Heart left ventricle (tissue), 16 donors: ENCODE data around the gene HOGA1. TPM values are rescaled to one million over a fixed set of nuclear protein-coding genes. Genes with fewer than 3 reads are reported as not detected.

Experiments
- ATAC-seq, 4 donors: fragments of 200-7000 bp; cut with Tn5 transposase; one replicate each; pipeline ENCODE4 v1.9.1; 2020 to 2022; ENCODE audit warnings: moderate library complexity in 4 of 4, mild to moderate bottlenecking in 3 of 4, moderate number of reproducible peaks in 1 of 4
- DNase-seq, 5 donors: peaks; one replicate each; pipeline ENCODE4 v3.0.0-alpha.2; 2020
- H3K27ac ChIP-seq, 12 donors: fragments of 200-600 bp; sonication (generic) in 4 of 12; one replicate each; pipeline versions ENCODE4 v1.5.0 to v1.8.0; 2016 to 2022; ENCODE audit warnings: mild to moderate bottlenecking in 2 of 12
- H3K27me3 ChIP-seq, 9 donors: fragments of 200-600 bp; sonication (generic) in 2 of 9; one replicate each; pipeline versions ENCODE4 v1.5.1 to v1.8.0; 2016 to 2022; ENCODE audit warnings: mild to moderate bottlenecking in 3 of 9
- H3K36me3 ChIP-seq, 9 donors: fragments of 200-600 bp; sonication (generic) in 2 of 9; one replicate each; pipeline versions ENCODE4 v1.5.0 to v1.8.0; 2018 to 2022; ENCODE audit warnings: mild to moderate bottlenecking in 2 of 9
- H3K4me1 ChIP-seq, 12 donors: fragments of 200-600 bp; sonication (generic) in 4 of 12; one replicate each; pipeline versions ENCODE4 v1.5.0 to v1.8.0; 2016 to 2022; ENCODE audit warnings: mild to moderate bottlenecking in 3 of 12
- H3K4me3 ChIP-seq, 12 donors: fragments of 200-600 bp; sonication (generic) in 4 of 12; one replicate each; pipeline versions ENCODE4 v1.5.0 to v1.8.0; 2017 to 2022; ENCODE audit warnings: mild to moderate bottlenecking in 9 of 12, moderate library complexity in 4 of 12
- H3K9me3 ChIP-seq, 12 donors: fragments of 200-600 bp; sonication (generic) in 4 of 12; one replicate each; pipeline versions ENCODE4 v1.5.0 to v1.8.0; 2016 to 2022; ENCODE audit warnings: mild to moderate bottlenecking in 1 of 12
- CTCF ChIP-seq, 12 donors: fragments of 200-600 bp; sonication (generic) in 4 of 12; IDR thresholded peaks; one replicate each; pipeline versions ENCODE4 v1.5.0 to v1.8.0; 2018 to 2022; ENCODE audit warnings: antibody characterized with exemption in 12 of 12, mild to moderate bottlenecking in 5 of 12
- POLR2A ChIP-seq, 2 donors: fragments of 450-650 bp; IDR thresholded peaks; one replicate each; pipeline ENCODE4 v1.6.1; 2017; ENCODE audit warnings: antibody characterized with exemption in 2 of 2, mild to moderate bottlenecking in 2 of 2, moderate library complexity in 2 of 2
- WGBS, 4 donors: extraction: QIAGEN DNeasy Blood & Tissue Kit in 2 of 4; methylation state at CpG; one replicate each; pipeline versions ENCODE4 v1.1.5 to v1.1.7; 2013 to 2018; 5-methylcytosine and 5-hydroxymethylcytosine counted together
- intact Hi-C, 10 donors: fragments of 100-400 bp; cut with DNase I; formaldehyde crosslinking; loops; one replicate each; pipeline versions ENCODE4 v1.11.1 to v1.14.2; 2022
- polyA plus RNA-seq, 2 donors: library from polyadenylated mRNA; stranded (reverse); fragments of 200-250 nt; gene quantifications; one replicate each; pipeline ENCODE4 v1.2.3, GENCODE V29; 2013
- total RNA-seq, 9 donors: library from RNA; depleted of rRNA in 2 of 9; stranded (reverse); fragments of >200 nt in 2 of 9; fragmentation: NEBNext Ultra II Directional in 3 of 9; extraction: Animal tissue kit (Norgen Biotek cat#: 25700) in 3 of 9; gene quantifications; one replicate each; pipeline versions ENCODE4 v1.1.0 to v1.2.4, GENCODE V29; 2016 to 2023
- donor health status: ischemic (EF 13 %, LVEDD 7.1; RV severe dilation, severe dysfunction).
- donor health status: healthy with polysubstance abuse.
- donor health status: DM: no; HTN: yes; CAD: no.
- donor health status: DM: no; HTN: no; CAD: no.
- donor health status: ischemic (EF 25% LVEDD 6.9; RV normal size, moderate dysfunction).
- donor health status: ischemic (EF 25% LVEDD 5.7; RV mildly dilated, moderate dysfunction).
- donor health status: healthy.
- donor health status: DM: yes; HTN: yes; CAD: no.
- donor health status: ischemic (EF 35%, LVEDD 5.7; RV mildly dilated, moderate dysfunction).
- donor health status: nonischemic (EF 11% LVEDD 7.7; RV severe dilation, severe dysfunction).
- donor health status: DM: yes; HTN: yes; CAD: no.
- donor health status: PGD.
- donor health status: ischemic (EF 29% LVEDD 5.4; RV normal size, mild dysfunction).
- donor health status: nonischemic (EF 23%, LVEDD 6.1; RV moderate dilation, normal function).

HOGA1 gene
- total and polyA plus RNA-seq, 11 donors, result 7.5 to 82.6 (median 20.4) TPM

- intact Hi-C loops, result loop anchor here in 4 of 10 donors (5.0 kb wide), 2 partner anchors 42 to 162 kb away; no protein-coding TSS in a partner anchor
These were observed 13.9 kb upstream of the HOGA1 start for GRCh38 chr10:97570146-97570788.

GRCh38 chr10:97570789-97571471, 13.3 kb upstream of the HOGA1 start:
- WGBS, 4 donors, result 30 to 64% (median 58%) methylated on average over 4 to 5 of the region's 5 CpGs; no CpG with 5 or more reads in 1 of the 4 donors
- TF ChIP-seq CTCF (IDR thresholded peaks at IDR 0.05), result no peak
- no peak for TF ChIP-seq POLR2A (IDR thresholded peaks at IDR 0.05)
- ATAC-seq (peak in 2 of 4 donors; percentile 27 to 34), DNase-seq (peak in 2 of 5 donors; percentile 51 to 61)
- Histone ChIP-seq H3K36me3 (peaks cover 0 to 36% (median 32%) of the 10 kb centered on the region in 9 donors), H3K4me1 (peaks cover 0 to 49% (median 22%) of the 10 kb centered on the region in 12 donors), H3K27me3 (no peaks in the 10 kb centered on the region), H3K27ac (peak overlapping the region in 9 of 12 donors; percentile 71 to 95 (median 90)), H3K4me3 (no peak overlapping the region), H3K9me3 (no peaks in the 10 kb centered on the region)
- intact Hi-C loops, result loop anchor here in 4 of 10 donors (5.0 kb wide), 2 partner anchors 41 to 161 kb away; no protein-coding TSS in a partner anchor

More at GRCh38 chr10:97570146-97570788, 13.9 kb upstream of the HOGA1 start:
- 92 to 96% (median 94%) methylated on average over 25 to 33 of the region's 33 CpGs for WGBS, 4 donors
- no peaks in the 10 kb centered on the region for H3K9me3 ChIP-seq
- no peak for TF ChIP-seq POLR2A (IDR thresholded peaks at IDR 0.05)
- no peak for TF ChIP-seq CTCF (IDR thresholded peaks at IDR 0.05)
- H3K4me3 ChIP-seq, result no peak overlapping the region
- no peaks in the 10 kb centered on the region for H3K27me3 ChIP-seq
- H3K36me3 ChIP-seq, result peaks cover 0 to 36% (median 32%) of the 10 kb centered on the region in 9 donors
- ATAC-seq (no peak), DNase-seq (peak in 1 of 5 donors; percentile 42)
- H3K4me1 ChIP-seq, result peaks cover 0 to 44% (median 19%) of the 10 kb centered on the region in 12 donors
- peak overlapping the region in 7 of 12 donors; percentile 38 to 95 (median 90) for H3K27ac ChIP-seq

- 75 to 84% (median 79%) methylated on average over 3 of the region's 3 CpGs for WGBS, 4 donors
- Histone ChIP-seq H3K36me3 (peaks cover 0 to 36% (median 32%) of the 10 kb centered on the region in 9 donors), H3K27me3 (no peaks in the 10 kb centered on the region), H3K27ac (peak overlapping the region; percentile 40 to 95 (median 88)), H3K4me1 (peaks cover 0 to 50% (median 24%) of the 10 kb centered on the region in 12 donors), H3K4me3 (no peak overlapping the region), H3K9me3 (no peaks in the 10 kb centered on the region)
- no peak for ATAC-seq
- TF ChIP-seq POLR2A (IDR thresholded peaks at IDR 0.05) (no peak), CTCF (IDR thresholded peaks at IDR 0.05) (no peak)
- DNase-seq, result peak in 1 of 5 donors; percentile 9
- intact Hi-C loops, result loop anchor here in 9 of 10 donors (1.0 to 5.0 kb wide), 5 partner anchors 39 to 161 kb away; no protein-coding TSS in a partner anchor
These were observed 12.6 kb upstream of the HOGA1 start for GRCh38 chr10:97571622-97572021.
